Measurements from ENCODE around the gene SAMD4B. TPM values are rescaled to one million over a fixed set of nuclear protein-coding genes. Genes with fewer than 3 reads are reported as not detected.
A peak's percentile ranks its signal among the peaks of the same experiment; 100 is the strongest.

SAMD4B gene
- total and polyA plus RNA-seq, 9 of the 15 experiments (the other 6 are each of a cell fraction or from before 2014, with no cell fraction given) = 3.4 to 90.5 (median 38.0) TPM

- no peak for TF ChIP-seq THRAP3 (IDR thresholded peaks at IDR 0.05; ENCODE audit: borderline replicate concordance)
- TF ChIP-seq ZNF644 (tag; IDR thresholded peaks at IDR 0.05; ENCODE audit: low read depth) = 0 out of 2 replicates have a peak, but pooled peaks have one; percentile 12
- no peak for TF ChIP-seq ZNF609 (CRISPR knock-in tag; IDR thresholded peaks at IDR 0.05; ENCODE audit: borderline replicate concordance)
- TF ChIP-seq POLR2B (IDR thresholded peaks at IDR 0.05; ENCODE audit: low read depth, partially characterized antibody) = peak; percentile 70
- TF ChIP-seq THRB (CRISPR knock-in tag; conservative IDR thresholded peaks at IDR 0.05) = 0 out of 2 replicates have a peak, but pooled peaks have one; percentile 13
- 0 out of 6 replicates have a peak, but pooled peaks of 1 of the 3 experiments have one; percentile 1 for TF ChIP-seq CTCF (IDR thresholded peaks at IDR 0.05 in 2 of 3, conservative IDR thresholded peaks at IDR 0.05 in 1 of 3; ENCODE audit: insufficient read depth in 2 of 3, low read depth in 1 of 3, low read length in 3 of 3)
- peak in 1 of 3 experiments; percentile 85; a peak in 2 of 6 replicates for TF ChIP-seq ZBTB11 (CRISPR knock-in tag; IDR thresholded peaks at IDR 0.05)
- TF ChIP-seq PHF8 (IDR thresholded peaks at IDR 0.05; ENCODE audit: borderline replicate concordance, low read length) = peak; percentile 70; the same call in 1 of the 2 replicates
- TF ChIP-seq ETV1 (tag; conservative IDR thresholded peaks at IDR 0.05; ENCODE audit: low read depth) = peak; percentile 92
- peak; percentile 84 for TF ChIP-seq POLR2AphosphoS5 (IDR thresholded peaks at IDR 0.05; ENCODE audit: control insufficient read depth, insufficient read depth, low read depth, low read length)
- TF ChIP-seq ZSCAN32 (CRISPR knock-in tag; IDR thresholded peaks at IDR 0.05) = 0 out of 2 replicates have a peak, but pooled peaks have one; percentile 25
- TF ChIP-seq NEUROD1 (IDR thresholded peaks at IDR 0.05; ENCODE audit: borderline replicate concordance, low read depth, low read length, partially characterized antibody) = peak; percentile 11
Observed at GRCh38 chr19:39409208-39410016, 67.2 kb downstream of the SAMD4B start (continued).

Measured in K562 (cell line).